Vagina (tissue), 2 donors: ENCODE data around the gene LITAF. TPM values are rescaled to one million over a fixed set of nuclear protein-coding genes. Genes with fewer than 3 reads are reported as not detected.
"Not testable (repeated sequence)": the region's sequence is repeated elsewhere in the genome, so short reads cannot be mapped to it uniquely, and the experiment has no call there.

ENCODE experiments used
- DNase-seq, 2 donors: peaks; one replicate each; pipeline ENCODE4 v3.0.0-alpha.2; 2017; ENCODE audit errors: extremely low spot score in 2 of 2
- H3K27ac ChIP-seq: fragments of 200-600 bp; sonication (generic); one replicate; pipeline ENCODE4 v1.5.1; 2019
- H3K27me3 ChIP-seq: fragments of 200-600 bp; sonication (generic); one replicate; pipeline ENCODE4 v1.5.1; 2019
- H3K36me3 ChIP-seq, 2 donors: fragments of 200-600 bp; sonication (generic); one replicate each; pipeline ENCODE4 v1.5.1; 2017 to 2019
- H3K4me1 ChIP-seq: fragments of 200-600 bp; sonication (generic); one replicate; pipeline ENCODE4 v1.5.1; 2019
- H3K4me3 ChIP-seq, 2 donors: fragments of 200-600 bp; sonication (generic); 1 replicate in 1 of 2; 2 replicates in 1 of 2; pipeline ENCODE4 v1.5.1; 2016 to 2019
- H3K9me3 ChIP-seq: fragments of 200-600 bp; sonication (generic); one replicate; pipeline ENCODE4 v1.5.1; 2019
- POLR2A ChIP-seq, 2 donors: fragments of 450-650 bp; IDR thresholded peaks; one replicate each; pipeline ENCODE4 v1.6.1; 2017; ENCODE audit warnings: antibody characterized with exemption in 2 of 2, mild to moderate bottlenecking in 2 of 2, moderate library complexity in 2 of 2
- POLR2AphosphoS5 ChIP-seq, 2 donors: sonication (generic); formaldehyde crosslinking; IDR thresholded peaks; one replicate each; pipeline ENCODE4 v1.9.0; 2017; ENCODE audit warnings: antibody characterized with exemption in 2 of 2, mild to moderate bottlenecking in 2 of 2, low read depth in 1 of 2; ENCODE audit not compliant: insufficient read depth in 1 of 2
- intact Hi-C: fragments of 100-400 bp; cut with DNase I; formaldehyde crosslinking; loops from one replicate; pipeline ENCODE4 v1.15.1; 2023
- total RNA-seq: library from RNA; depleted of rRNA; stranded (reverse); fragments of >200 nt; gene quantifications from one replicate; pipeline ENCODE4 v1.2.3, GENCODE V29; 2016
- TF ChIP-seq, protein P1 (sequence below), 3 experiments: fragments of 450-650 bp in 2 of 3; fragments of 200-600 bp in 1 of 3; sonication (generic) in 1 of 3; IDR thresholded peaks; one replicate each; pipeline ENCODE4 v1.5.1; 2017 to 2019; ENCODE audit warnings: antibody characterized with exemption in 3 of 3, mild to moderate bottlenecking in 2 of 3, moderate library complexity in 2 of 3

LITAF gene
- total RNA-seq, 1 donor from 2014 or later = 111 TPM

DNA sequence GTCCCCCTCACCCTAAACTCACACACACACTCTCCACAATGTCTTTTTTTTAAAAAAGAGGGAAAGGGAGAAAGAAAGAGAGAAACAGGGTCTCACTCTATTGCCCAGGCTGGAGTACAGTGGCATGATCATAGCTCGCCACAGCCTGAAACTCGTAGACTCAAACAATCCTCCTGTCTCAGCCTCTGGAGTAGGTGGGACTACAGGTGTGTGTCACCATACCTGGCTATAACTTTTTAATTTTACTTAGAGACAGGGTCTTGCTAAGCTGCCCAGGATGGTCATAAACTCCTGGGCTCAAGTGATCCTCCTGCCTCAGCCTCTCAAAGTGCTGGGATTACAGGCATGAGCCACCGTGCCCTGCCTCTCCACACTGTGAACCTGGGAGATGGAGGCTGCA is 24.9 kb downstream of the LITAF start:
- Histone ChIP-seq H3K4me3 (no peak overlapping the region), H3K27ac (peak overlapping the region; percentile 93), H3K9me3 (no peaks in the 10 kb centered on the region), H3K36me3 (peaks cover 0 to under 1% of the 10 kb centered on the region in 2 donors), H3K27me3 (no peaks in the 10 kb centered on the region), H3K4me1 (peaks cover 83% of the 10 kb centered on the region)
- no peak for TF ChIP-seq POLR2AphosphoS5 (IDR thresholded peaks at IDR 0.05; ENCODE audit: insufficient read depth in 1 of 2, low read depth in 1 of 2)
- TF ChIP-seq, protein P1, sequence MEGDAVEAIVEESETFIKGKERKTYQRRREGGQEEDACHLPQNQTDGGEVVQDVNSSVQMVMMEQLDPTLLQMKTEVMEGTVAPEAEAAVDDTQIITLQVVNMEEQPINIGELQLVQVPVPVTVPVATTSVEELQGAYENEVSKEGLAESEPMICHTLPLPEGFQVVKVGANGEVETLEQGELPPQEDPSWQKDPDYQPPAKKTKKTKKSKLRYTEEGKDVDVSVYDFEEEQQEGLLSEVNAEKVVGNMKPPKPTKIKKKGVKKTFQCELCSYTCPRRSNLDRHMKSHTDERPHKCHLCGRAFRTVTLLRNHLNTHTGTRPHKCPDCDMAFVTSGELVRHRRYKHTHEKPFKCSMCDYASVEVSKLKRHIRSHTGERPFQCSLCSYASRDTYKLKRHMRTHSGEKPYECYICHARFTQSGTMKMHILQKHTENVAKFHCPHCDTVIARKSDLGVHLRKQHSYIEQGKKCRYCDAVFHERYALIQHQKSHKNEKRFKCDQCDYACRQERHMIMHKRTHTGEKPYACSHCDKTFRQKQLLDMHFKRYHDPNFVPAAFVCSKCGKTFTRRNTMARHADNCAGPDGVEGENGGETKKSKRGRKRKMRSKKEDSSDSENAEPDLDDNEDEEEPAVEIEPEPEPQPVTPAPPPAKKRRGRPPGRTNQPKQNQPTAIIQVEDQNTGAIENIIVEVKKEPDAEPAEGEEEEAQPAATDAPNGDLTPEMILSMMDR (IDR thresholded peaks at IDR 0.05) = no peak
- TF ChIP-seq POLR2A (IDR thresholded peaks at IDR 0.05) = no peak
- DNase-seq = no peak
- intact Hi-C loops = no loop called here

DNA sequence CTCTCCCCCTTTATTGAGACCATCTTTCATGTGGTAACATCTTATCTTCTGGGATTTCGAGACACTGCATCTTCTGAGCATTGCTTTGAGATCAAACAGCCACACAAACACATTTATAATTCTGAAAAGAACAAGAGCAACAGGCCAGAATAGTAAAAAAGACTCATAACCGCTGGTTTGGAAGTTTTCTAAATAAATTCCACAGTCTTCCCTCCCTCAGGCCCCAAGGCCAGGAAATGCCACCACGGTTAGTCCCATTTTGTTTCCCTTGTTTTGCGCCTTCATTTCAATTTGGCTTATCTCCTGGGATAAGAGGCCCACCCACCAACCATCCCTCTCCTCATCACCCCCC is 25.3 kb downstream of the LITAF start:
- no peak for DNase-seq
- Histone ChIP-seq H3K27ac (peak overlapping the region; percentile 93), H3K4me1 (peaks cover 83% of the 10 kb centered on the region), H3K36me3 (peaks cover 0 to 5% of the 10 kb centered on the region in 2 donors), H3K27me3 (no peaks in the 10 kb centered on the region), H3K9me3 (no peaks in the 10 kb centered on the region), H3K4me3 (no peak overlapping the region)
- intact Hi-C loops = no loop called here
- TF ChIP-seq, protein P1 (IDR thresholded peaks at IDR 0.05) = no peak
- TF ChIP-seq POLR2AphosphoS5 (IDR thresholded peaks at IDR 0.05; ENCODE audit: insufficient read depth in 1 of 2, low read depth in 1 of 2) (no peak), POLR2A (IDR thresholded peaks at IDR 0.05) (no peak)

DNA sequence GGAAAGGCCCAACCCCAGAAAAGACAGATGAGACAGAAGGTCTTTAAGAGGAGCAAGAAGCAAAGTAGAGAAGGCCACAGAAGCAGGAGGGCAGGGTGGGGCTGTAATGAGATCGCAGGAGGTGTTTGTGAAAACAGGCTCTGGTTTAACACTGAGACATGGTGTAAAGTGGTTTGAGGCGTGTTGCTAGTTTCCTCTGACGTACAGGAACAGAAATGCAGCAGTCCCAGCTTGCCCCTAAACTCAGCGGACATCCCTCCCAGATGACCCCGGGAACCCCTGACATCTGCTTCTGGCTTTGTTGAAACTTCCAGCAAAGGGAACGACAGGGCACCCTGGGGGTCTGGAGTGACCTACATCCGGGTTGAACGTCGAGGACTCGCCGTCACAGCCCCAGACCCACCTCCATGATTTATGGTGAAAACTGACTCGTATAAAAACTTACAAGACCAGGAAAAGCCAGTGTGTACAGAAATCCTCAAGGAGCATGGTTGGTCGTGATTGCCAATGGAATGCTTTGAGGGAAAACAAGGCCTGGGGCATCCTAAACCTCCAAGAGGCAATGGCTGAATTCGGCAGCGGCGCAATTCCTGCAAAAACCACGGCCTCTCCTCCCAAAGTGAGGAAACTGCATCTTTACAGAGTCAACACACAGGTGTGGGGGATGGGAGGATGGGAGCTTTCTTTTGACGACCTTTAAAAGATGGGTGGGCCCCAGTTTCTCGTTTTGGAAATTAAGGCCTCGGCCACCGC is 25.8 kb downstream of the LITAF start:
- H3K27ac ChIP-seq = peak overlapping the region; percentile 93
- TF ChIP-seq POLR2AphosphoS5 (IDR thresholded peaks at IDR 0.05; ENCODE audit: insufficient read depth in 1 of 2, low read depth in 1 of 2) (peak in 1 of 2 donors; percentile 81), POLR2A (IDR thresholded peaks at IDR 0.05) (no peak)
- TF ChIP-seq, protein P1 (IDR thresholded peaks at IDR 0.05) = no peak
- intact Hi-C loops = no loop called here
- no peaks in the 10 kb centered on the region for H3K27me3 ChIP-seq
- peaks cover 1 to 11% of the 10 kb centered on the region in 2 donors for H3K36me3 ChIP-seq
- peaks cover 83% of the 10 kb centered on the region for H3K4me1 ChIP-seq
- no peak for DNase-seq
- H3K9me3 ChIP-seq = no peaks in the 10 kb centered on the region
- H3K4me3 ChIP-seq = peak overlapping the region in 1 of 2 donors; percentile 15

DNA sequence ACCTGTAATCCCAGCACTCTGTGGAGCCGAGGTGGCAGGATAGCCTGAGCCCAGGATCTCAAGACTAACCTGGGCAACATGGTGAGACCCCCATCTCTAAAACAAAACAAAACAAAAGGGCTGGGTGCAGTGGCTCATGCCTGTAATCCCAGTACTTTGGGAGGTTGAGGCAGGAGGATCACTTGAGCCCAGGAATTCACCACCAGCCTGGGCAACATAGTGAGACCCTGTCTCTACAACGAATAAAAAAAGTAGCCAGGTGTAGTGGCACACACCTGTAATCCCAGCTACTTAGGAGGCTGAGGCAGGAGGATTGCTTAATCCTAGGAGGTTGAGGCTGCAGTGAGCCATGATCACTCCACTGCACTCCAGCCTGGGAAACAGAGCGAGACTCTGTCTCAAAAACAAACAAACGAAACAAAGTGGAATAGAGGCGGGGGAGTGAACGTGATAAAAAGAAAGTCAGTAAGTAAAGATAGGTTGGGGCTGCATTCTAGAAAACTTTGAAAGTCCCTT is 28.4 kb downstream of the LITAF start:
- H3K27me3 ChIP-seq, DNase-seq, H3K9me3 ChIP-seq, intact Hi-C loops, H3K4me3 ChIP-seq: not testable (repeated sequence)
- Histone ChIP-seq H3K4me1 (peaks cover 61% of the 10 kb centered on the region), H3K27ac (peak overlapping the region; percentile 82), H3K36me3 (peaks cover 3 to 30% of the 10 kb centered on the region in 2 donors)

DNA sequence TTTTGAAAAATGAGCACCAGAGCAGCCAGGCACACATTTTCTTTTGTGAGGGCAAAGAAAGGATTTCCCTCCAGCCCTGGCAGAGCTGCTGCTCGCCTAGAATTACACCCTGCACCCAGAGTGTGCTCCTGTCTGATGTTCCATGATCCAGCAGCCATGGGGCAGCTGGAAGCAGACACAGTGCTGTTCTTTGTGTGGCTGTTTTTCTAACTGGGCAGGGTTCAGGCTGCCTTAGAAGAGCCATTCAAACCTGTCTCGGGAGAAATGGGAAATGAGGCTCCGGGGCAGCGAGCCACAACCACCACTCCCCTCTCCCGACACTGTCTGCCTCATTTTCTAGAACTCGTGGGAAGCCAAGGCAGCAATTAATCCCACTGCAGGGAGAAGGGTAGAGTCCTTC is 28.9 kb downstream of the LITAF start:
- no peak for TF ChIP-seq POLR2AphosphoS5 (IDR thresholded peaks at IDR 0.05; ENCODE audit: insufficient read depth in 1 of 2, low read depth in 1 of 2)
- no peak for TF ChIP-seq POLR2A (IDR thresholded peaks at IDR 0.05)
- TF ChIP-seq, protein P1 (IDR thresholded peaks at IDR 0.05) = no peak
- Histone ChIP-seq H3K4me3 (no peak overlapping the region), H3K4me1 (peaks cover 58% of the 10 kb centered on the region), H3K27me3 (no peaks in the 10 kb centered on the region), H3K27ac (peak overlapping the region; percentile 82), H3K9me3 (no peaks in the 10 kb centered on the region), H3K36me3 (peaks cover 3 to 36% of the 10 kb centered on the region in 2 donors)
- intact Hi-C loops = no loop called here
- DNase-seq = no peak
